Hematopoietic multipotent progenitor cell treated with erythropoietin and hydrocortisone succinate and interleukin-3 and kit ligand, for 15 days (in vitro differentiated cells): ENCODE results near the gene IPPK.
"Not testable (repeated sequence)": the region's sequence is repeated elsewhere in the genome, so short reads cannot be mapped to it uniquely, and the experiment has no call there.

Source experiments
- DNase-seq: peaks from one replicate; pipeline ENCODE4 v3.0.0-alpha.2; 2015; ENCODE audit warnings: low spot score

IPPK gene

GRCh38 chr9:92637326-92637725, 32.6 kb downstream of the IPPK start:
- no peak for DNase-seq

- DNase-seq: no peak
Measured at GRCh38 chr9:92636627-92637026, 33.3 kb downstream of the IPPK start.

GRCh38 chr9:92635760-92636159, 34.2 kb downstream of the IPPK start:
- DNase-seq: no peak

- peak; percentile 71 for DNase-seq
Measured at GRCh38 chr9:92634712-92635605, 35.0 kb downstream of the IPPK start.

GRCh38 chr9:92633614-92634278, 36.2 kb downstream of the IPPK start:
- DNase-seq: no peak

GRCh38 chr9:92632641-92633040, 37.3 kb downstream of the IPPK start:
- DNase-seq: no peak

GRCh38 chr9:92631452-92632343, 38.2 kb downstream of the IPPK start:
- no peak for DNase-seq

GRCh38 chr9:92627651-92628050, 42.3 kb downstream of the IPPK start:
- DNase-seq: no peak

- DNase-seq: peak; percentile 6
Measured at GRCh38 chr9:92626484-92626883, 43.4 kb downstream of the IPPK start.

GRCh38 chr9:92623936-92624335, 46.0 kb downstream of the IPPK start:
- DNase-seq: not testable (repeated sequence)

- DNase-seq: no peak
Measured at GRCh38 chr9:92620845-92621244, 49.1 kb downstream of the IPPK start.

GRCh38 chr9:92619601-92620300, 50.2 kb downstream of the IPPK start:
- no peak for DNase-seq

GRCh38 chr9:92618633-92619225, 51.2 kb downstream of the IPPK start:
- no peak for DNase-seq

- DNase-seq: no peak
Measured at GRCh38 chr9:92617951-92618510, 51.9 kb downstream of the IPPK start.

- DNase-seq: no peak
Measured at GRCh38 chr9:92617195-92617813, 52.6 kb downstream of the IPPK start.

GRCh38 chr9:92616655-92617111, 53.2 kb downstream of the IPPK start:
- no peak for DNase-seq

GRCh38 chr9:92616199-92616641, 53.7 kb downstream of the IPPK start:
- DNase-seq: no peak

- DNase-seq: no peak
Measured at GRCh38 chr9:92615790-92616189, 54.1 kb downstream of the IPPK start.

- no peak for DNase-seq
Measured at GRCh38 chr9:92614763-92615461, 55.0 kb downstream of the IPPK start.

GRCh38 chr9:92614123-92614510, 55.8 kb downstream of the IPPK start:
- no peak for DNase-seq
